Keratinocyte (primary cell): ENCODE measurements around the gene NXPH3. TPM values are rescaled to one million over a fixed set of nuclear protein-coding genes. Genes with fewer than 3 reads are reported as not detected.

Source experiments
- DNase-seq: peaks from one replicate; pipeline ENCODE4 v3.0.0-alpha.2; 2011; ENCODE audit warnings: low read depth, missing footprints, low spot score
- FAIRE-seq: peaks from 2 replicates; lab custom pipeline; 2011; peaks lifted over from hg19 to GRCh38; lab: Jason Lieb, UNC
- H2AFZ ChIP-seq: 2 replicates; pipeline ENCODE4 v1.6.0; 2012; ENCODE audit warnings: low read length, control low read depth, inconsistent platforms; ENCODE audit not compliant: control insufficient read depth
- H3K27ac ChIP-seq: 2 replicates; pipeline ENCODE4 v1.5.1; 2011; ENCODE audit warnings: low read length; ENCODE audit not compliant: control insufficient read depth, insufficient read depth
- H3K27me3 ChIP-seq: 3 replicates; pipeline ENCODE4 v1.6.0; 2011; ENCODE audit warnings: low read length; ENCODE audit not compliant: control insufficient read depth, insufficient read depth; ENCODE audit errors: extremely low read depth
- H3K36me3 ChIP-seq, 2 experiments: 2 replicates in 1 of 2; 3 replicates in 1 of 2; pipeline ENCODE4 v1.5.1; 2011; ENCODE audit warnings: low read length in 2 of 2, mild to moderate bottlenecking in 1 of 2; ENCODE audit not compliant: control insufficient read depth in 2 of 2, insufficient read depth in 2 of 2; ENCODE audit errors: extremely low read depth in 1 of 2
- H3K4me1 ChIP-seq: 3 replicates; pipeline ENCODE4 v1.5.1; 2011; ENCODE audit warnings: low read length; ENCODE audit not compliant: control insufficient read depth, insufficient read depth; ENCODE audit errors: extremely low read depth
- H3K4me2 ChIP-seq: 3 replicates; pipeline ENCODE4 v1.6.0; 2011; ENCODE audit warnings: low read depth, low read length; ENCODE audit not compliant: control insufficient read depth, insufficient read depth; ENCODE audit errors: extremely low read depth
- H3K4me3 ChIP-seq, 3 experiments: fragments of 200-600 bp in 1 of 3; sonication (generic) in 1 of 3; 2 replicates in 2 of 3; 3 replicates in 1 of 3; pipeline ENCODE4 v1.5.1; 2011 to 2016; ENCODE audit warnings: low read length in 3 of 3, mild to moderate bottlenecking in 3 of 3, control low read depth in 2 of 3, inconsistent platforms in 1 of 3, low read depth in 1 of 3, mixed read lengths in 1 of 3, mixed run types in 1 of 3, moderate library complexity in 1 of 3; ENCODE audit not compliant: control insufficient read depth in 2 of 3, insufficient read depth in 2 of 3; ENCODE audit errors: extremely low read depth in 1 of 3
- H3K79me2 ChIP-seq: 2 replicates; pipeline ENCODE4 v1.6.0; 2012; ENCODE audit warnings: low read length; ENCODE audit not compliant: control insufficient read depth, insufficient read depth
- H3K9ac ChIP-seq: 3 replicates; pipeline ENCODE4 v1.6.0; 2011; ENCODE audit warnings: low read length; ENCODE audit not compliant: control insufficient read depth, insufficient read depth; ENCODE audit errors: extremely low read depth
- H3K9me1 ChIP-seq: 3 replicates; pipeline ENCODE4 v1.6.0; 2011; ENCODE audit warnings: low read length; ENCODE audit not compliant: control insufficient read depth, insufficient read depth; ENCODE audit errors: extremely low read depth
- H3K9me3 ChIP-seq: 2 replicates; pipeline ENCODE4 v1.5.1; 2012; ENCODE audit warnings: low read depth, low read length; ENCODE audit not compliant: control insufficient read depth
- H4K20me1 ChIP-seq: 3 replicates; pipeline ENCODE4 v1.6.0; 2011; ENCODE audit warnings: low read length; ENCODE audit not compliant: control insufficient read depth, insufficient read depth; ENCODE audit errors: extremely low read depth
- EZH2 ChIP-seq: IDR thresholded peaks from one replicate; pipeline ENCODE4 v1.6.1; 2012; ENCODE audit warnings: inconsistent platforms, mild to moderate bottlenecking, low read length, moderate library complexity
- dilution Hi-C: fragments of 300-500 bp; cut with MboI; formaldehyde crosslinking; loops from one replicate; pipeline ENCODE4 v1.7.0; 2020; ENCODE audit warnings: low sequenced_read_pairs; ENCODE audit not compliant: extremely low pct_ligation_motif_present
- polyA minus RNA-seq, 3 experiments: library from RNA; depleted of rRNA, polyadenylated mRNA; stranded (reverse); fragments of >200 nt; gene quantifications; 1 replicate in 1 of 3; 2 replicates in 1 of 3; 3 replicates in 1 of 3; pipeline ENCODE4 v1.2.3, GENCODE V29; 2011
- polyA plus RNA-seq, 5 experiments: library from polyadenylated mRNA; depleted of rRNA in 3 of 5; stranded (reverse) in 3 of 5; stranded (forward) in 1 of 5; unstranded in 1 of 5; fragments of >200 nt; gene quantifications; 1 replicate in 1 of 5; 2 replicates in 3 of 5; 3 replicates in 1 of 5; pipeline versions ENCODE4 v1.2.1 to v1.2.3, GENCODE V29; 2011 to 2012; ENCODE audit warnings: missing spikeins in 2 of 5, low read depth in 1 of 5, low replicate concordance in 1 of 5
- TF ChIP-seq, protein P1 (sequence below), 3 experiments: IDR thresholded peaks in 1 of 3; conservative IDR thresholded peaks in 1 of 3; optimal IDR thresholded peaks in 1 of 3; 2 replicates in 2 of 3; 3 replicates in 1 of 3; pipeline versions ENCODE3 to v1.5.1; 2011; ENCODE audit warnings: low read length in 3 of 3, mild to moderate bottlenecking in 3 of 3, moderate library complexity in 2 of 3, control low read depth in 1 of 3, inconsistent platforms in 1 of 3; ENCODE audit not compliant: insufficient read depth in 2 of 3; ENCODE audit errors: extremely low read depth in 1 of 3

NXPH3 gene
- polyA plus RNA-seq: 0.08 to 0.16 TPM (median 0.12 TPM) in 3 replicates
- polyA plus RNA-seq (2011; ENCODE audit: low read depth): not detected
- polyA plus RNA-seq (2011; cell fraction: cytosol; rRNA removed): 0.05 and 0.14 TPM in 2 replicates
- polyA plus RNA-seq (2011; cell fraction: nucleus; rRNA removed): 0.11 and 0.13 TPM in 2 replicates
- polyA plus RNA-seq (2012; ENCODE audit: low replicate concordance): 0.08 and 0.14 TPM in 2 replicates
- 0.03 to 0.69 TPM (median 0.35 TPM) in 3 replicates for polyA minus RNA-seq
- not detected for polyA minus RNA-seq (2011; cell fraction: cytosol; rRNA and poly(A)+ RNA removed)
- not detected in 2 replicates for polyA minus RNA-seq (2011; cell fraction: nucleus; rRNA and poly(A)+ RNA removed)

- dilution Hi-C loops: no loop called here
- Histone ChIP-seq H3K79me2 (no peaks in the 10 kb centered on the region), H3K4me3 (peak within 1 kb of the TSS; percentile 46 to 79 (median 73)), H3K36me3 (no peaks in the 10 kb centered on the region), H3K9ac (no peak within 1 kb of the TSS), H3K27me3 (peaks cover 45% of the 10 kb centered on the region), H3K9me1 (no peaks in the 10 kb centered on the region), H3K4me1 (no peaks in the 10 kb centered on the region), H3K9me3 (no peaks in the 10 kb centered on the region), H4K20me1 (no peaks in the 10 kb centered on the region), H3K27ac (no peak within 1 kb of the TSS), H2AFZ (peak within 1 kb of the TSS; percentile 80), H3K4me2 (peak within 1 kb of the TSS; percentile 88)
- FAIRE-seq: no peak
- no peak for TF ChIP-seq EZH2
- TF ChIP-seq, protein P1, sequence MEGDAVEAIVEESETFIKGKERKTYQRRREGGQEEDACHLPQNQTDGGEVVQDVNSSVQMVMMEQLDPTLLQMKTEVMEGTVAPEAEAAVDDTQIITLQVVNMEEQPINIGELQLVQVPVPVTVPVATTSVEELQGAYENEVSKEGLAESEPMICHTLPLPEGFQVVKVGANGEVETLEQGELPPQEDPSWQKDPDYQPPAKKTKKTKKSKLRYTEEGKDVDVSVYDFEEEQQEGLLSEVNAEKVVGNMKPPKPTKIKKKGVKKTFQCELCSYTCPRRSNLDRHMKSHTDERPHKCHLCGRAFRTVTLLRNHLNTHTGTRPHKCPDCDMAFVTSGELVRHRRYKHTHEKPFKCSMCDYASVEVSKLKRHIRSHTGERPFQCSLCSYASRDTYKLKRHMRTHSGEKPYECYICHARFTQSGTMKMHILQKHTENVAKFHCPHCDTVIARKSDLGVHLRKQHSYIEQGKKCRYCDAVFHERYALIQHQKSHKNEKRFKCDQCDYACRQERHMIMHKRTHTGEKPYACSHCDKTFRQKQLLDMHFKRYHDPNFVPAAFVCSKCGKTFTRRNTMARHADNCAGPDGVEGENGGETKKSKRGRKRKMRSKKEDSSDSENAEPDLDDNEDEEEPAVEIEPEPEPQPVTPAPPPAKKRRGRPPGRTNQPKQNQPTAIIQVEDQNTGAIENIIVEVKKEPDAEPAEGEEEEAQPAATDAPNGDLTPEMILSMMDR (optimal IDR thresholded peaks at IDR 0.05 in 1 of 3, IDR thresholded peaks at IDR 0.05 in 1 of 3, conservative IDR thresholded peaks at IDR 0.05 in 1 of 3; ENCODE audit: extremely low read depth in 1 of 3, insufficient read depth in 2 of 3, low read length in 3 of 3): peak in 2 of 3 experiments; percentile 39 to 79
- no peak for DNase-seq
Observed at GRCh38 chr17:49575679-49576087, at the start of gene NXPH3. TSS of gene NXPH3 (plus strand) at chr17:49575871. CDS start at chr17:49576220, 349 bp downstream.

GRCh38 chr17:49527927-49528651 is 47.6 kb upstream of the NXPH3 start:
- H4K20me1 ChIP-seq: no peaks in the 10 kb centered on the region
- no peaks in the 10 kb centered on the region for H3K27me3 ChIP-seq
- no peak overlapping the region for H3K4me2 ChIP-seq
- DNase-seq (no peak), FAIRE-seq (no peak)
- no peaks in the 10 kb centered on the region for H3K9me3 ChIP-seq
- no peaks in the 10 kb centered on the region for H3K79me2 ChIP-seq
- peaks cover 4% of the 10 kb centered on the region for H3K9me1 ChIP-seq
- dilution Hi-C loops: no loop called here
- peaks cover 17% of the 10 kb centered on the region for H3K4me1 ChIP-seq
- H3K36me3 ChIP-seq: no peaks in the 10 kb centered on the region
- no peak overlapping the region for H2AFZ ChIP-seq
- H3K9ac ChIP-seq: no peak overlapping the region
- TF ChIP-seq, protein P1 (optimal IDR thresholded peaks at IDR 0.05 in 1 of 3, IDR thresholded peaks at IDR 0.05 in 1 of 3, conservative IDR thresholded peaks at IDR 0.05 in 1 of 3; ENCODE audit: extremely low read depth in 1 of 3, insufficient read depth in 2 of 3, low read length in 3 of 3): no peak
- H3K27ac ChIP-seq: no peak overlapping the region
- no peak overlapping the region for H3K4me3 ChIP-seq
